ENCODE data around the gene HIP1R.

HIP1R gene

GRCh38 chr12:122893208-122894153 is 58.2 kb downstream of the HIP1R start:
- no peak overlapping the region for H3K4me3 ChIP-seq (ENCODE audit: low read depth, low read length)
- H3K27ac ChIP-seq = no peak overlapping the region
- in situ Hi-C loops (cut with HindIII; ENCODE audit: low pct_ligation_motif_present, low sequenced_read_pairs) = no loop called here
- TF ChIP-seq CTCF (IDR thresholded peaks at IDR 0.05; ENCODE audit: low read depth, low read length, missing control alignments) = no peak
- H3K27me3 ChIP-seq (replicated peaks) = no peaks in the 10 kb centered on the region
- H3K36me3 ChIP-seq (replicated peaks) = no peaks in the 10 kb centered on the region
- DNase-seq = no peak

- TF ChIP-seq CTCF (IDR thresholded peaks at IDR 0.05; ENCODE audit: low read depth, low read length, missing control alignments) = no peak
- no peaks in the 10 kb centered on the region for H3K27me3 ChIP-seq (replicated peaks)
- H3K27ac ChIP-seq = peak overlapping the region; percentile 13
- no peak for DNase-seq
- in situ Hi-C loops (cut with HindIII; ENCODE audit: low pct_ligation_motif_present, low sequenced_read_pairs) = no loop called here
- H3K36me3 ChIP-seq (replicated peaks) = no peaks in the 10 kb centered on the region
- peak overlapping the region; percentile 87 for H3K4me3 ChIP-seq (ENCODE audit: low read depth, low read length)
Observed at GRCh38 chr12:122894193-122895121, 59.2 kb downstream of the HIP1R start.

- no peaks in the 10 kb centered on the region for H3K27me3 ChIP-seq (replicated peaks)
- peak overlapping the region; percentile 61 for H3K27ac ChIP-seq
- in situ Hi-C loops (cut with HindIII; ENCODE audit: low pct_ligation_motif_present, low sequenced_read_pairs) = no loop called here
- TF ChIP-seq CTCF (IDR thresholded peaks at IDR 0.05; ENCODE audit: low read depth, low read length, missing control alignments) = no peak
- DNase-seq = no peak
- peak overlapping the region; percentile 87 for H3K4me3 ChIP-seq (ENCODE audit: low read depth, low read length)
- H3K36me3 ChIP-seq (replicated peaks) = no peaks in the 10 kb centered on the region
Observed at GRCh38 chr12:122895320-122895703, 60.1 kb downstream of the HIP1R start.

GRCh38 chr12:122895704-122896636 is 60.7 kb downstream of the HIP1R start, which contains the start of gene VPS37B:
VPS37B (minus strand) TSS chr12:122896124; CDS start chr12:122896062, 62 bp downstream.
- TF ChIP-seq CTCF (IDR thresholded peaks at IDR 0.05; ENCODE audit: low read depth, low read length, missing control alignments) = no peak
- no peaks in the 10 kb centered on the region for H3K36me3 ChIP-seq (replicated peaks)
- in situ Hi-C loops (cut with HindIII; ENCODE audit: low pct_ligation_motif_present, low sequenced_read_pairs) = no loop called here

GRCh38 chr12:122896662-122897061 is 61.4 kb downstream of the HIP1R start:
- in situ Hi-C loops (cut with HindIII; ENCODE audit: low pct_ligation_motif_present, low sequenced_read_pairs) = no loop called here
- no peak overlapping the region for H3K27ac ChIP-seq
- H3K4me3 ChIP-seq (ENCODE audit: low read depth, low read length) = no peak overlapping the region
- no peaks in the 10 kb centered on the region for H3K36me3 ChIP-seq (replicated peaks)
- no peak for TF ChIP-seq CTCF (IDR thresholded peaks at IDR 0.05; ENCODE audit: low read depth, low read length, missing control alignments)
- H3K27me3 ChIP-seq (replicated peaks) = no peaks in the 10 kb centered on the region
- DNase-seq = no peak

More at GRCh38 chr12:122895704-122896636, 60.7 kb downstream of the HIP1R start, which contains the start of gene VPS37B:
- peak within 1 kb of the TSS; percentile 61 for H3K27ac ChIP-seq
- H3K27me3 ChIP-seq (replicated peaks) = no peaks in the 10 kb centered on the region
- peak; percentile 61 for DNase-seq
- H3K4me3 ChIP-seq (ENCODE audit: low read depth, low read length) = peak within 1 kb of the TSS; percentile 87

Data from brain microvascular endothelial cell (primary cell).